NCI-H446 (cell line): ENCODE measurements around the gene GKAP1.
A peak's percentile ranks its signal among the peaks of the same experiment; 100 is the strongest.
"Not testable (repeated sequence)": the region's sequence is repeated elsewhere in the genome, so short reads cannot be mapped to it uniquely, and the experiment has no call there.

Source experiments
- DNase-seq, 2 experiments: peaks; one replicate each; lab custom pipeline; 2025; lab: John Stamatoyannopoulos, UW

GKAP1 gene

DNA sequence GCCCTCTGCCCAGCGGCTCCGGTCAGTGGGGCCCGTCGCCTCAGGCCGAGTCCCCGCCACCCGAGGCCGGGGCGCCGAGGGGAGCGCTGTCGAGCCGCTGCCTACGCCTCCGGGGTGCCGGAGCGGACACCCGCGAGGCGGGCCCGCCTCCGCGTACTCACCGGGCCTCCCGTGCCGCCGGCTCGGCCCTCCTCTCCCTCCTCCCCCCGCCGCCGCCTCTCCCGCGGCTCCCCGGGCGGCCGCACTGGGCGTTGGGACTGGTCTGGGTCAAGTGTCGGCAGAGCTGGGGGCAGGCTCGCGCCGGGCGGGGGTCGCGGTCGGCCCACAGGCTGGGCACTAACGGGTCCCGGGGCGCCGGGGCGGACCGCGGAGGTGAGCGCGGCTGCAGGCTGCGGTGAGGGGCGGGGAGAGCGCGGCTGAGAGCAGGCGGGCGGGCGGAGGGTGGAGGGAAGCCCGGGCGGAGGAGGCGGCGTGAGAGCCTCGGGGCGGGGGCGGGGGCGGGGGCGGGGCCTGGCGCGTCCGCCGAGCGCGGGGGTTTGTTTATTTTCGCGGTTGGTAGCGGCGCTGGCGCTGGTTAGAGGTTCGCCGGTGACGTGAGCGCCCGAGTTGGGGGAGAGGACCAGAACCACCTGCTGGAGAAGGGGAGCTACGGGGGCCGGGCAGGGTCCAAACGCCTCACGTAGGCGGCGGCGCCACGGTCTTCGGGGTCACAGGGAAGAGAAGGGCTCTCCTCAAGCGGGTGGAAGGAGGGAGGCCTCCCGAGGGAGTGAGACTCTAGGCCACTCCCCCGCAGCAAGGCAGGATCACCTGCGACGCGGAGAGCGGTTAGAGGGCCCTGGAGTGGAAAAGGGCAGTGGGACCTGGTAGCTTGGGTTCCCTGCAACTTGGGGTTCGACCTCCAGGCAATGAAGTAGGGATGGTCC lies at the start of gene GKAP1:
Gene GKAP1, minus strand, starts transcription at position 414 of the 923 bp plus-strand sequence. CDS start 11,252 bp downstream, outside the sequence.
- DNase-seq = peak in 1 of 2 experiments; percentile 52

DNA sequence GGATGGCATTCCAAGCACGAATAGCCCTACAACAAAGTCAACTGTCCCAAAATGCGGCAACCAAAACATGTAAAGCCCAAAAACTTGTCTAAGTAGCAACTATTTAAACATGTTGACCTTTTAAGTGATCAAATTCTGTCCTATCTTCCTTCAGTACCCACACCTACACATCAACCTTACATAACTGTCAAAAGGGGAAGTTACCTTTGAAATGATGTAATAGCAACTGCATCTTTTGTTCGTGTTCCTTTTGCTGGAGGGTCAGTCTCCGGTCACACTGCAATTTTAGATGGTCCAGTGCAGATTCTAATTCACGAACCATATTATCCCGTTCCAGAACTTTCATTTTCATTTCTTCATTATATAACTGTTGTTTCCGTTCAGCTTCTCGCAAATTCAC lies 32.3 kb upstream of the GKAP1 start:
- DNase-seq = not testable (repeated sequence)

DNA sequence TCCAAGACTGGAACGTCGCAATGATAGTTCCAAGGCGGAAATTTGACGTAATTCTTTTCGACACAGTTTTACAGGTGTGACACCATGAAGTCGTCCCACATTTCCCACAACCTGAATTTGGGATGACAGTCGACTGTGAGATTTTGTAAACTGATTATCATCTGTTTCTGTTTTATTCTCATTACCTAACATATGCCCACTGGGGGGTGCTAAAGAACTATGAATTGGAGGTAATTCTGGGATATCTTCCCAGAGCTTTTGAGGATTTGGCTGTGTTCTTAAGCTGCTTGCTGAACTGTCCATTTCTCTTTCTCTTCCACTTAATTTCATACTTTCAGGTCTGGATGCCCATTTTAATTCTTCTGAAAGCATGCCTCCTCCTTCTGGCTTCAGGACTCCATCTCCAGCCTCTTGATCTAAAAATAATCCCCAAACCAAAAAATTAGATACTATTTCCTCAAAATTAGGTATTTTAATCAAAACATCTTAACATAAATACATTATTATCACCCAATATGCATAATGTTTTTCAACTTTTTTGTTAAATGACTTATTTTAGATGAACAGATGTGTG lies 19.6 kb upstream of the GKAP1 start:
- not testable (repeated sequence) for DNase-seq

DNA sequence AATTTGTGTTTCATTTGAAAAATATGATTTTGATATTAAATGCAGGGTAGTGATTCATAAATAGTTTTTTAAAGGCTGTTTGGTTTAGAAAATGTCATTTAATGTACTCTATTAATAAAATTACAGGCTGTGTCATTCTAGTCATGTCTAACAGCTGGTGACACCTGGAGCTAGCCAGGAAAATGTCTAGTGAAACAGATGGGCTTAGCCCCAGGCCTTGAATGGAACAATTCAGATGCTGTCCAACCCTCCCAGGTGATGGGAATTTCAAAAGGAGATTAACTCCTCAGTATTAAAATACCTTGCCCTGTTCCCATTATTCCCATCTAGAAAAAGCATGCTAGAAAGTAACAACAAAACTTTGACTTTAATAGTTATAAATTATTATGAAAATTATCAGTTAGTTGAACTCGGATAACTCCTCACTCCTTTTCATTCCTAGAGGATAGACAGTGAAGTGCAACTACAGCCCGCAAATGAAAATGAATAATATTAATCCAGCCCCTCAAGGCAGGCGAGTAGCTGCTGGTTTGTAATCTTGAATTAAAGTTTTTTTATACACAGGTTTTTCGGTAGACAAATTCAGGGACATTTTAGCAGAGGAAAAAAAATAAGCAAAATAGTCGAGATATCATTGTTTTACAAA lies 13.0 kb upstream of the GKAP1 start:
- not testable (repeated sequence) for DNase-seq

DNA sequence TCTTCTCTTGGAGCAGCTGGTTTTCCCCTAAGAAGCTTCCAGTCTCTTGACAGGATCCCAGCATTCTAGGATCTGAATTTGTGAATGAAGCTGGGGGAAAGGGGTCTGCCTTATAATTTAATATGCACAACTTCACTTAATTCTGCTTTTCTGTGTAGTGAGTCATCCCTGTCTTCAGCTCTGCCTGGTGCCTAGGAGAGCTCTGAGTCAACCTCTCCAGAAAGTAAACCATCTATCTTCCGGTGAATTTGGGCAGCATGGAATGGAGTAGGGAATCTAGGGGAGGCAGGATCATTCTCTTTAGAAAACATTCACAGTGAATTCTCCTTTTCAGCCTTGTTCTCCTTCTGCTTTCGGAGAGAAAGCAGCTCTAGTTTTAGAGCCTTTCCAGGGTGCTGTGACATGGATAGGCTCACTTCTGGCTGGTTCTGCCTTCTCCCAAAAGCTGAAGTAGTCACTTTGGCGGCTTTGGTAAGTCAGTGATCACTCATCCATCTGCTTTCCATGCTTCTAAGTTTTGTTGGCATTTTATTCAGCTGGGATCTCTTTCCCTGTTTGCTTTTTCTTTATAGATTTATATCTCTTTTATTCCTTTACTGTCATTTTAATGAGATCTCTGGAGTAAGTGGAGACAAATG lies 7.5 kb upstream of the GKAP1 start:
- DNase-seq = not testable (repeated sequence)

DNA sequence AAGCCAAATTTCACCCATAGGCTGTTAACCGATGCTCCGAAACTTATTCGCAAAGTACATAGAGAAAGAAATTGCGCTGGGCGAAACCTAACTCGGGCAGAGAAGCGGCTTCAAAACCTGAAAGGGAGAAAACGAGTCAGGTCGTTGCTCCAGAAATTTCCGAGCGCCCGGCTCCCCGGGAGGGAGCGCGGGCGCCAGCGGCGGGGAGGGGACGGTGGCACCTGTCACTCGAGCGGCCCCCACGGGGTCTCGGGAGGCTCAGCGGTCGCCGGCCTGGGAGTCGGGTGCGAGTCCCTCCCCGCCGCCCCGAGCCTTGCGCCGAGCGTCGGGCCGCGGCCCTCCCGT lies 586 bp downstream of the GKAP1 start:
- not testable (repeated sequence) for DNase-seq

DNA sequence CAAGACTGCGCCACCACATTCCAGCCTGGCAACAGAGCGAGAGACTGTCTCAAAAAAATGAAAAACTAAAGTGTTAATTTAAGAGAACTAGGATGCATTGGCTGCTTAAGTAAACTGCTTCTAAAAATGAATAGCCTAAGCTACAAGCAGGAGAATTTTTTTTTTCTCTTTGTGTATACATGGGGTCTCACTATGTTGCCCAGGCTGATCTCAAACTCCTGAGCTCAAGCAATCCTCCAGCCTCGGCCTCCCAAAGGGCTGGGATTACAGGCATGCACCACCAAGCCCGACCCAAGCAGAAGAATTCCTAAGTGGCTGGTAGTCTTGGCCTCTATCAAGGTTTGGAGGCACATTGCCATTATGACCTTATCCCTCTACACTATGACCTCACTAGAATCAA lies 2.4 kb downstream of the GKAP1 start:
- not testable (repeated sequence) for DNase-seq

DNA sequence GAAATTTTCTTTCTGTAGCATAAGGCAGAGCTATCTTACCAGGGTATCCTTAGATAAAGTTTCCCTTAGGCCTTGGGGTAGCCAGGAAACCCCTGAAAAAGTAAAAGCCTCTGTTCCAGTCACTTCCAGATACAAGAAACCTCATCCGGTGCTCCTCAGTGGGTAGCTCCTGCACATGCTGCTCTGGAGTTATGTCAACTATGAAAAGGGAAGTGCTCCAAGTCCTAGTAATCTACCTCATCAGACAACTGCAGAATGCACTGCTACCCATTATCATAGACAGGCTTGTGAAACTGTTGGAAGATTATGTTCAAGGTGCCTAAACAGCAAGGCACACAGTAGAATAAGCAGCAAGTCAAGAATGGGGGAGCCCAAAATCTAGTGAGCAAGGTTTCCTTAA lies 8.4 kb downstream of the GKAP1 start:
- not testable (repeated sequence) for DNase-seq

DNA sequence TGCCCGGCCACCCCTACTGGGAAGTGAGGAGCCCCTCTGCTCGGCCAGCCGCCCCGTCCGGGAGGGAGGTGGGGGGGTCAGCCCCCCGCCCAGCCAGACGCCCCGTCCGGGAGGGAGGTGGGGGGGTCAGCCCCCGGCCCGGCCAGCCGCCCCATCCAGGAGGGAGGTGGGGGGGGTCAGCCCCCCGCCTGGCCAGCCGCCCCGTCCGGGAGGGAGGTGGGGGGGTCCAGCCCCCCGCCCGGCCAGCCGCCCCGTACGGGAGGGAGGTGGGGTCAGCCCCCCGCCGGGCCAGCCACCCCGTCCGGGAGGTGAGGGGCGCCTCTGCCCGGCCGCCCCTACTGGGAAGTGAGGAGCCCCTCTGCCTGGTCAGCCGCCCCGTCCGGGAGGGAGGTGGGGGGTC lies 13.1 kb downstream of the GKAP1 start:
- not testable (repeated sequence) for DNase-seq

DNA sequence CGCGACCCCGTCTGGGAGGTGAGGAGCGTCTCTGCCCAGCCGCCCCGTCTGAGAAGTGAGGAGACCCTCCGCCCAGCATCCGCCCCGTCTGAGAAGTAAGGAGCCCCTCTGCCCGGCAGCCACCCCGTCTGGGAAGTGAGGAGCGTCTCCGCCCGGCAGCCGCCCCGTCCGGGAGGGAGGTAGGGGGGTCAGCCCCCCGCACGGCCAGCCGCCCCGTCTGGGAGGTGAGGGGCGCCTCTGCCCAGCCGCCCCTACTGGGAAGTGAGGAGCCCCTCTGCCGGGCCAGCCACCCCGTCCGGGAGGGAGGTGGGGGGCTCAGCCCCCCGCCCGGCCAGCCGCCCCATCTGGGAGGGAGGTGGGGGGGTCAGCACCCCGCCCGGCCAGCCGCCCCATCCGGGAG lies 13.6 kb downstream of the GKAP1 start:
- not testable (repeated sequence) for DNase-seq

DNA sequence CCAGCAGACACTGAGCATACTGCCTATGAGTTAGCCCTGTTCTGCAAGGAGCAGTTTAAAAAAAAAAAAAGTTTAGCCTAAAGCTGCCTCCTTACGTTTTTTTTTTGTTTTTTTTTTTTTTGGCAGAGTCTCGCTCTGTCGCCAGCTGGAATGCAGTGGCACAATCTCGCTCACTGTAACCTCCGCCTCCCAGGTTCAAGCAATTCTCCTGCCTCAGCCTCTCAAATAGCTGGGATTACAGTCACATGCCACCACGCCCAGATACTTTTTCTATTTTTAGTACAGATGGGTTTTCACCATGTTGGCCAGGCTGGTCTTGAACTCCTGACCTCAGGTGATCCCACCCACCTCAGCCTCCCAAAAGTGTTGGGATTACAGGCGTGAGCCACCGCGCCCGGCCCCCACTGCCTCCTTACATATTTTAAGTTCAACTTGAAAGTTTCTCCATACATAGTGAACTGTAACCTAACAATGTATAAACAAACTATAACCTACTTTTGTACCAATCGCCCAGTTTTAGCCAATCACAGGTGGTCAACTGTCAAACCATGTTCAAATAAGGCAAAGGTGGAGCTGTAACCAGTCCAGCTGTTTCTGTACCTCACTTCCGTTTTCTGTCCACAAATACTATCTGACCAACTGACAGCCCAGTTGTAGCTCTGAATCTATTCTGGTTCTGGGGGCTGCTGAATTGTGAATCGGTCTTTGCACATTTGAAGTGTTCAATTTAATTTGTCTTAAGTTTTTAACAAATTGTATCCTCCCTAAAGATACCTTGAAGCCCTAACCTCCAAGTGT lies 17.1 kb downstream of the GKAP1 start:
- no peak for DNase-seq

DNA sequence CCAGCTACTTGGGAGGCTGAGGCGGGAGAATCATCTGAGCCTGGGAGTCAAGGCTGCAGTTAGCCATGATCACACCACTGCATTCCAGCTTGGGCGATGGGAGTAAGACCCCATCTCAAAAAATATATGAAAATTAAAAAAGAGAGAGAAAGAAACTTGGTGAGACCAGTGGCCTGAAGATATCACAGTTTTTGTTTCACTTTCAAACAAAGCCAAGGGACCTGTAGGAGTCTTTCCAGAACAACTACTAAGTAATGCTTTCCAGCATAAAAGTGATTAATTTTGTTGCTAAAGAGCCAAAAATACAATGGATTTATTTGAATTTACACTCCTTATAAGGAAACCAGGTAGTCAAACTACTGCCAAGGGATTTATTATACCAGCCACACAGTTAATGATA lies 23.5 kb downstream of the GKAP1 start:
- no peak for DNase-seq

DNA sequence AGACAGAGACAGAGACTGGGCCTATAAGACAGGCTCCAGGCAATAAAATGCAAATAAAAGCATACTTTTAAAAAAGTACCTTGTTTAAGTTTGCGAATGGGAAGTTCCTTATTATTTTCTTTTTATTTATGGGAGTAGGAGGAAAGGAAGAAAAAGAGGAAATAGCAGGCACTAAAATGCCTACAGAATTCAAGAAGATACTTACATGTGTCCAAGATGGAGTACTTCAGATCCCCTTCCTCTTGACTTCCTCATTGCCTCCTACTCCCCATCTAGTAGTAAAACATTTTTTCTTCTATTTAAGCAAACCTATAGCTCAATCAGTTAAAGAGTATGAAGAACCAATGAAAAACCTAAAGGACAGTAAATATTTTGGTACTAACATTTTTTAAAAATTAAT lies 24.8 kb downstream of the GKAP1 start:
- DNase-seq = no peak

DNA sequence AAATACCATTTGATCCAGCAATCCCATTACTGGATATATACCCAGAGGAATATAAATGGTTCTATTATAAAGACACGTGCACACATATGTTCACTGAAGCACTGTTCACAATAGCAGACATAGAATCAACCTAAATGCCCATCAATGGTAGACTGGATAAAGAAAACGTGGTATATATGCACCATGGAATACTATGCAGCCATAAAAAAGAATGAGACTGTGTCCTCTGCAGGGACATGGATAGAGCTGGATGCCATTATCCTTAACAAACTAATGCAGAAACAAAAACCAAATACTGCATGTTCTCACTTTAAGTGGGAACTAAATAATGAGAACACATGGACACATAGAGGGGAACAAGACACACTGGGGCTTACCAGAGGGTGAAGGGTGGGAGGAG lies 39.4 kb downstream of the GKAP1 start:
- no peak for DNase-seq

DNA sequence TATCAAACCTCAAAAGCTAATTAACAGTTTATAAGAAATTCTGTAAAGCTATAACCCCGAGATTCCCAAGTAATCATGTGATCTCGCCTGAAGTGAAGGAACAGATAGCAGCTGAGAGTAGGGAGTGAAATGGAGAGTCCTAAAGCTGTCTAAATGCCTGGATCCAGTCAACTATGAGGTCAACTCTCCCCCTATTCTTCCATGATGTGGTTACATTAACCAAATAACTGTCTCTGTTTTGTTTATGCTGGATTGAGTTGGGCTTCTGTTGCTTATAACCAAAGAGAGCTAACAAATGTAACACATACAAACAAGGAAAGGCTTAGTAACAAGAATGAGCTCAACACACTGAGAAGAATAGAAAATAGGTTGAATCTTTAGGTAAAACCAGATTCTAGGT lies 41.6 kb downstream of the GKAP1 start:
- no peak for DNase-seq

DNA sequence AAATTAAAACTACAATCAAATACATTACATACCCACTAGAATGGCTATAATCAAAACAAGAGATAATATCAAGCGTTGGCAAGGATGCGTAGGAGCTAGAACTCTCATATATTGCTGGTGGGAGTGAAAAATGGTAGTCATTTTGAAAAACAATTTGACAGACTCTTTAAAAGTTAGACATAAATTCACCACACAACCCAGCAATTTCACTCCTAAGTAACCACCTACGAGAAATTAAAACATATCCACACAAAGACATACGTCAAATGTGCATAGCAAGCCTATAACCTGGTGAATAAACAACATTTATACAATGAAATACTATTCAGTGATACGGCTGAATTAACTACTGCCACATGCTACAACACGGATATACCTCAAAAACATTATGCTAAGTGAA lies 44.7 kb downstream of the GKAP1 start:
- DNase-seq = no peak

DNA sequence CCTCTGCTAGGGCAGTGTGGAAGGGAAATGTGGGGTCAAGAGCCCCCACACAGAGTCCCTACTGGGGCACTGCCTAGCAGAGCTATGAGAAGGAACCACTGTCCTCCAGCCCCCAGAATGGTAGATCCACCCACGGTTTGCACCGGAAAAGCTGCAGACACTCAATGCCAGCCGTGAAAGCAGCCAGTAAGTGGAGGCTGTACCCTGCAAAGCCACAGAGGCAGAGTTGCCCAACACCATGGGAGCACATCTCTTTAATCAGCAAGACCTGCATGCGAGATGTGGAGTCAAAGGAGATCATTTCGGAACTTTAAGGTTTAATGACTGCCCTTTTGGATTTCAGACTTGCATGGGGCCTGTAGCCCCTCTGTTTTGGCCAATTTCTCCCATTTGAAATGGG lies 52.2 kb downstream of the GKAP1 start:
- DNase-seq = no peak

DNA sequence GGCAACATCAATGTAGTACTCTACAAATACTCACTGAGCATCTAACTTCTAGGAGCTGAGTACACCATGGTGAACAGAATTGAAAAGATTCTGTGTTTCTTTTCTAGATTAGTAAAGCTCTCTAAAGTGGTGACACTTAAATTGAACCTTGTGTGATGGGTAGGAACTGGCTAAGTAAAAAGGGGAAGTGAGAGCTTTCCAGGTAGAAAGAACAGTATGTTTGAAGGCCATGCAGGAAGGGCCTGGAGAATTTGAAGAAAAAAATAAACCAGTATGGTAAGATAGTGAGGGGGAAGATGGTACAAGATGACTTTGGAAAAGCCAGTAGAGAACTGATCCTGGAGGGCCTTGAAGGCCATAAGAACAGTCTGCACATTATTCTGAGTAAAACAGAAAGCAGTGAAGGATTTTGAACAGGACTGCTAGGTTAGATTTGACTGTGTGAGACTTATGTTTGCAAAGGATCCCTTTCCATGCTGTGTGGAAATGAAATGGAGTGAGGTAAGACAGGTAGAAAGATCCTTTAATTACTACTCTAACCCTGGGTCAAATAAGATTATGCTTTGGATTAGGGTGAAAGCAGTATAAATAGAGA lies 63.1 kb downstream of the GKAP1 start:
- DNase-seq = no peak

DNA sequence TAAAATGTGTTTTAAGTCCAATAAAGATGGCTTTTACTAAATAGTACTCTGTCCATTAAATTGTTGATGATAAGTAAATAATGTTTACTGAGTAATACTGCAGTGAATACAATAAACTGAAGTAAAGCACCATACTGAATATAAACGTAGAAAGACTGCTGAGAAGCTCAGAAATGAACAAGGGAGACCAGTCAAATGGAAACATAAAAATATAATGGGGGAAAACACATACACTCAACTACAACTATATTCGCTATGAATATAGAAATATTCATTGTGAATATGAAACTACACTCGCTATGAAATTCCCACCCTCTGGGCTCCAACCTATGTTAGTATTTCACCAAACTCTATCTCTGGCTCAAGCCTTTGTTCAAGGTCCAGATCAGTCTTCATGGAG lies 67.9 kb downstream of the GKAP1 start:
- no peak for DNase-seq

DNA sequence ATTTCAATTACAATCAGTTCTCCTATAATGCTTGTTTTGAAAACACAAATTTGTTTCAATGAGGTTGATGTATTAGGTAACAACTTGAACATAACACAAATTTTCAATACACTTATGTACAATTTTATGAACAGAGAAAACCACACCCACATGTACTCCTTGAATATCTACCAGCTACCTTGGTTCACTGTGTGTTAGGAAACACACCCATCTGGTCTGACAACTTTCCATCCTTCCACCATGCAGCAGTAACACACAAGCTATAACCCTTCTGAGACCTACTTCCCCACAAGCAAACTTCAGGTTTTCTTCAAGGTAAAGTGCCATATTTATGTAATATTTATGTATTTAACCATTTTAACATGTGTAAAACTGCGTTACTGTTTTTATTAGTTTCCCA lies 73.4 kb downstream of the GKAP1 start:
- no peak for DNase-seq

DNA sequence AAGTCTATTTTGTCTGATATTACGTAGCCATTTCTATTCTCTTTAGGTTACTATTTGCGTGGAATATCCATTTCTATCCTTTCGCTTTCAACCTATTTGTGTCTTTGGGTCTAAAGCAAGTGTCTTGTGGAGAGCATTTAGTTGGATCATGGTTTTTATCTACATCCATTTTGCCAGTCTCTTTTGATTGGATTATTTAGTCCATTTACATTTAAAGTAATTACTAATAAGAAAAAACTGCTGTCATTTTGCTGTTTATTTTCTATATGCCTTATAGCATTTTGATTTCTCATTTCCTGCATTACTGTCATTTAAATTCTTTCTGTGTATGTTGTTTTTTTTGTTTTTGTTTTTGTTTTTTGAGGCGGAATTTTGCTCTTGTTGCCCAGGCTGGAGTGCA lies 83.8 kb downstream of the GKAP1 start:
- no peak for DNase-seq
